Measurements from ENCODE around the gene FERMT2.
"Not testable (repeated sequence)": the region's sequence is repeated elsewhere in the genome, so short reads cannot be mapped to it uniquely, and the experiment has no call there.

The FERMT2 gene

GRCh38 chr14:52898496-52898895 lies 52.4 kb downstream of the FERMT2 start:
- DNase-seq, result no peak

- no peak for DNase-seq
These were observed 55.9 kb downstream of the FERMT2 start for GRCh38 chr14:52895000-52895399.

GRCh38 chr14:52891800-52892199 lies 59.0 kb downstream of the FERMT2 start:
- no peak for DNase-seq

- DNase-seq, result no peak
These were observed 61.7 kb downstream of the FERMT2 start for GRCh38 chr14:52888839-52889838.

GRCh38 chr14:52888159-52888558 lies 62.7 kb downstream of the FERMT2 start:
- no peak for DNase-seq

GRCh38 chr14:52885230-52885629 lies 65.6 kb downstream of the FERMT2 start:
- DNase-seq, result no peak

- DNase-seq, result no peak
These were observed 67.2 kb downstream of the FERMT2 start for GRCh38 chr14:52883658-52884057.

- no peak for DNase-seq
These were observed 68.0 kb downstream of the FERMT2 start for GRCh38 chr14:52882824-52883223.

- no peak for DNase-seq
These were observed 70.9 kb downstream of the FERMT2 start for GRCh38 chr14:52879958-52880357.

GRCh38 chr14:52878946-52879345 lies 71.9 kb downstream of the FERMT2 start:
- no peak for DNase-seq

GRCh38 chr14:52878469-52878868 lies 72.4 kb downstream of the FERMT2 start:
- no peak for DNase-seq

GRCh38 chr14:52877628-52878027 lies 73.2 kb downstream of the FERMT2 start:
- DNase-seq, result no peak

- DNase-seq, result no peak
These were observed 74.0 kb downstream of the FERMT2 start for GRCh38 chr14:52876806-52877205.

GRCh38 chr14:52876311-52876710 lies 74.5 kb downstream of the FERMT2 start:
- DNase-seq, result no peak

- no peak for DNase-seq
These were observed 75.1 kb downstream of the FERMT2 start for GRCh38 chr14:52875707-52876106.

- no peak for DNase-seq
These were observed 76.5 kb downstream of the FERMT2 start for GRCh38 chr14:52874389-52874788.

- DNase-seq, result no peak
These were observed 77.2 kb downstream of the FERMT2 start for GRCh38 chr14:52873694-52874093.

GRCh38 chr14:52873065-52873464 lies 77.8 kb downstream of the FERMT2 start:
- no peak for DNase-seq

- no peak for DNase-seq
These were observed 79.2 kb downstream of the FERMT2 start for GRCh38 chr14:52871606-52872005.

GRCh38 chr14:52868911-52869618 lies 81.8 kb downstream of the FERMT2 start:
- DNase-seq, result no peak

GRCh38 chr14:52864893-52865292 lies 86.0 kb downstream of the FERMT2 start:
- DNase-seq, result not testable (repeated sequence)

GRCh38 chr14:52863334-52863700 lies 87.5 kb downstream of the FERMT2 start:
- DNase-seq, result no peak

- no peak for DNase-seq
These were observed 88.1 kb downstream of the FERMT2 start for GRCh38 chr14:52862632-52863333.
